ENCODE data around the gene RUVBL2. TPM values are rescaled to one million over a fixed set of nuclear protein-coding genes. Genes with fewer than 3 reads are reported as not detected.

Gene RUVBL2
- total RNA-seq, 1 donor from 2014 or later: 175 TPM

GRCh38 chr19:49004133-49004532 lies 10.4 kb downstream of the RUVBL2 start:
- peaks cover 9% of the 10 kb centered on the region for H3K4me1 Mint-ChIP-seq (ENCODE audit: low read depth)
- H3K9me3 Mint-ChIP-seq: no peaks in the 10 kb centered on the region
- H3K27me3 Mint-ChIP-seq (ENCODE audit: insufficient read depth): no peaks in the 10 kb centered on the region
- no peak overlapping the region for H3K4me3 Mint-ChIP-seq
- intact Hi-C loops (cut with micrococcal nuclease): no loop called here
- no peak for DNase-seq (ENCODE audit: low spot score)
- H3K27ac Mint-ChIP-seq: no peak overlapping the region
- peaks cover 27% of the 10 kb centered on the region for H3K36me3 Mint-ChIP-seq (ENCODE audit: low read depth)

- intact Hi-C loops (cut with micrococcal nuclease): no loop called here
- H3K4me1 Mint-ChIP-seq (ENCODE audit: low read depth): no peaks in the 10 kb centered on the region
- H3K27ac Mint-ChIP-seq: no peak overlapping the region
- peaks cover 20% of the 10 kb centered on the region for H3K36me3 Mint-ChIP-seq (ENCODE audit: low read depth)
- no peak overlapping the region for H3K4me3 Mint-ChIP-seq
- no peak for DNase-seq (ENCODE audit: low spot score)
- no peaks in the 10 kb centered on the region for H3K9me3 Mint-ChIP-seq
- no peaks in the 10 kb centered on the region for H3K27me3 Mint-ChIP-seq (ENCODE audit: insufficient read depth)
Measured at GRCh38 chr19:49004964-49005614, 11.4 kb downstream of the RUVBL2 start.

- intact Hi-C loops (cut with micrococcal nuclease): no loop called here
- Mint-ChIP-seq H3K36me3 (ENCODE audit: low read depth) (peaks cover 27% of the 10 kb centered on the region), H3K27ac (no peak overlapping the region), H3K27me3 (ENCODE audit: insufficient read depth) (no peaks in the 10 kb centered on the region), H3K4me1 (ENCODE audit: low read depth) (no peaks in the 10 kb centered on the region), H3K4me3 (no peak overlapping the region), H3K9me3 (no peaks in the 10 kb centered on the region)
- DNase-seq (ENCODE audit: low spot score): no peak
Measured at GRCh38 chr19:49006905-49007304, 13.2 kb downstream of the RUVBL2 start.

- H3K36me3 Mint-ChIP-seq (ENCODE audit: low read depth): peaks cover 27% of the 10 kb centered on the region
- no peak for DNase-seq (ENCODE audit: low spot score)
- no peaks in the 10 kb centered on the region for H3K4me1 Mint-ChIP-seq (ENCODE audit: low read depth)
- intact Hi-C loops (cut with micrococcal nuclease): no loop called here
- H3K9me3 Mint-ChIP-seq: no peaks in the 10 kb centered on the region
- H3K27me3 Mint-ChIP-seq (ENCODE audit: insufficient read depth): no peaks in the 10 kb centered on the region
- no peak overlapping the region for H3K27ac Mint-ChIP-seq
- no peak overlapping the region for H3K4me3 Mint-ChIP-seq
Measured at GRCh38 chr19:49009828-49010227, 16.1 kb downstream of the RUVBL2 start.

GRCh38 chr19:49010453-49010852 lies 16.8 kb downstream of the RUVBL2 start:
- DNase-seq (ENCODE audit: low spot score): no peak
- Mint-ChIP-seq H3K4me3 (no peak overlapping the region), H3K9me3 (no peaks in the 10 kb centered on the region), H3K4me1 (ENCODE audit: low read depth) (no peaks in the 10 kb centered on the region), H3K27ac (no peak overlapping the region), H3K27me3 (ENCODE audit: insufficient read depth) (no peaks in the 10 kb centered on the region), H3K36me3 (ENCODE audit: low read depth) (peaks cover 25% of the 10 kb centered on the region)
- intact Hi-C loops (cut with micrococcal nuclease): no loop called here

- Mint-ChIP-seq H3K27me3 (ENCODE audit: insufficient read depth) (no peaks in the 10 kb centered on the region), H3K9me3 (no peaks in the 10 kb centered on the region), H3K36me3 (ENCODE audit: low read depth) (peaks cover 30% of the 10 kb centered on the region), H3K4me3 (no peak overlapping the region), H3K4me1 (ENCODE audit: low read depth) (no peaks in the 10 kb centered on the region), H3K27ac (peak overlapping the region; percentile 4)
- intact Hi-C loops (cut with micrococcal nuclease): no loop called here
- DNase-seq (ENCODE audit: low spot score): no peak
Measured at GRCh38 chr19:49011194-49011593, 17.5 kb downstream of the RUVBL2 start.

GRCh38 chr19:49014123-49014869 lies 20.6 kb downstream of the RUVBL2 start:
- no peak for DNase-seq (ENCODE audit: low spot score)
- Mint-ChIP-seq H3K27me3 (ENCODE audit: insufficient read depth) (peaks cover 5% of the 10 kb centered on the region), H3K36me3 (ENCODE audit: low read depth) (peaks cover 25% of the 10 kb centered on the region), H3K27ac (no peak overlapping the region), H3K9me3 (no peaks in the 10 kb centered on the region), H3K4me3 (no peak overlapping the region), H3K4me1 (ENCODE audit: low read depth) (peaks cover 8% of the 10 kb centered on the region)
- intact Hi-C loops (cut with micrococcal nuclease): no loop called here

GRCh38 chr19:49014870-49015255 lies 21.2 kb downstream of the RUVBL2 start:
- DNase-seq (ENCODE audit: low spot score): no peak
- Mint-ChIP-seq H3K9me3 (no peaks in the 10 kb centered on the region), H3K4me1 (ENCODE audit: low read depth) (peaks cover 10% of the 10 kb centered on the region), H3K36me3 (ENCODE audit: low read depth) (peaks cover 25% of the 10 kb centered on the region), H3K27me3 (ENCODE audit: insufficient read depth) (peaks cover 6% of the 10 kb centered on the region), H3K27ac (no peak overlapping the region), H3K4me3 (no peak overlapping the region)
- intact Hi-C loops (cut with micrococcal nuclease): no loop called here

- Mint-ChIP-seq H3K27me3 (ENCODE audit: insufficient read depth) (peaks cover 17% of the 10 kb centered on the region), H3K27ac (no peak overlapping the region), H3K36me3 (ENCODE audit: low read depth) (peaks cover 16% of the 10 kb centered on the region), H3K9me3 (no peaks in the 10 kb centered on the region), H3K4me3 (no peak overlapping the region), H3K4me1 (ENCODE audit: low read depth) (peaks cover 16% of the 10 kb centered on the region)
- no peak for DNase-seq (ENCODE audit: low spot score)
- intact Hi-C loops (cut with micrococcal nuclease): no loop called here
Measured at GRCh38 chr19:49016067-49016839, 22.6 kb downstream of the RUVBL2 start.

GRCh38 chr19:49017041-49017665 lies 23.5 kb downstream of the RUVBL2 start, which contains the start of gene LHB:
LHB (minus strand) TSS chr19:49017091; CDS start chr19:49017081, 10 bp downstream.
- Mint-ChIP-seq H3K36me3 (ENCODE audit: low read depth) (peaks cover 14% of the 10 kb centered on the region), H3K4me1 (ENCODE audit: low read depth) (peaks cover 20% of the 10 kb centered on the region), H3K9me3 (no peaks in the 10 kb centered on the region), H3K27ac (no peak within 1 kb of the TSS), H3K4me3 (peak within 1 kb of the TSS; percentile 19), H3K27me3 (ENCODE audit: insufficient read depth) (peaks cover 20% of the 10 kb centered on the region)
- intact Hi-C loops (cut with micrococcal nuclease): no loop called here
- DNase-seq (ENCODE audit: low spot score): no peak

- H3K4me1 Mint-ChIP-seq (ENCODE audit: low read depth): peaks cover 20% of the 10 kb centered on the region
Measured at GRCh38 chr19:49017666-49018351, 24.1 kb downstream of the RUVBL2 start.

More at GRCh38 chr19:49017666-49018351, 24.1 kb downstream of the RUVBL2 start:
- H3K27me3 Mint-ChIP-seq (ENCODE audit: insufficient read depth): peaks cover 20% of the 10 kb centered on the region
- peaks cover 14% of the 10 kb centered on the region for H3K36me3 Mint-ChIP-seq (ENCODE audit: low read depth)
- peak overlapping the region; percentile 84 for H3K4me3 Mint-ChIP-seq
- H3K9me3 Mint-ChIP-seq: no peaks in the 10 kb centered on the region
- H3K27ac Mint-ChIP-seq: no peak overlapping the region
- peak; percentile 49 for DNase-seq (ENCODE audit: low spot score)
- intact Hi-C loops (cut with micrococcal nuclease): loop anchor here (2.0 kb wide), 1 partner anchor 39 kb away; the partner anchor contains the start of gene CGB7

Measured in activated T-helper 1 cell treated with anti-CD3 and anti-CD28 coated beads, Interleukin-12 subunit alpha, Interleukin-12 subunit beta, Interleukin-2, Interleukin-4 antibody, amounts not matched to agents 30 ng/mL and 10 ng/mL and 1 ng/mL, durations not matched to agents 14 hours and 24 hours and 36 hours (primary cell).